Omental fat pad (tissue), 4 donors: Measurements from ENCODE around the gene CYP24A1. TPM values are rescaled to one million over a fixed set of nuclear protein-coding genes. Genes with fewer than 3 reads are reported as not detected.

Experiments
- ATAC-seq: fragments of 150-250 bp; one replicate; pipeline ENCODE4 v1.9.1; 2016; ENCODE audit warnings: mild to moderate bottlenecking, moderate library complexity; ENCODE audit not compliant: low FRiP score
- DNase-seq: peaks from one replicate; pipeline ENCODE4 v3.0.0-alpha.2; 2019; ENCODE audit warnings: low spot score
- CTCF ChIP-seq, 3 donors: fragments of 450-650 bp; IDR thresholded peaks; one replicate each; pipeline ENCODE4 v1.5.1; 2016 to 2017; ENCODE audit warnings: antibody characterized with exemption in 3 of 3, mild to moderate bottlenecking in 3 of 3, moderate library complexity in 2 of 3
- total RNA-seq, 4 donors: library from RNA; depleted of rRNA; stranded (reverse); fragments of >200 nt; gene quantifications; one replicate each; pipeline ENCODE4 v1.1.0, GENCODE V29; 2016

Gene CYP24A1
- total RNA-seq: under 1 TPM in 1 of 4 donors, not detected in 3; 0.12 TPM

DNA sequence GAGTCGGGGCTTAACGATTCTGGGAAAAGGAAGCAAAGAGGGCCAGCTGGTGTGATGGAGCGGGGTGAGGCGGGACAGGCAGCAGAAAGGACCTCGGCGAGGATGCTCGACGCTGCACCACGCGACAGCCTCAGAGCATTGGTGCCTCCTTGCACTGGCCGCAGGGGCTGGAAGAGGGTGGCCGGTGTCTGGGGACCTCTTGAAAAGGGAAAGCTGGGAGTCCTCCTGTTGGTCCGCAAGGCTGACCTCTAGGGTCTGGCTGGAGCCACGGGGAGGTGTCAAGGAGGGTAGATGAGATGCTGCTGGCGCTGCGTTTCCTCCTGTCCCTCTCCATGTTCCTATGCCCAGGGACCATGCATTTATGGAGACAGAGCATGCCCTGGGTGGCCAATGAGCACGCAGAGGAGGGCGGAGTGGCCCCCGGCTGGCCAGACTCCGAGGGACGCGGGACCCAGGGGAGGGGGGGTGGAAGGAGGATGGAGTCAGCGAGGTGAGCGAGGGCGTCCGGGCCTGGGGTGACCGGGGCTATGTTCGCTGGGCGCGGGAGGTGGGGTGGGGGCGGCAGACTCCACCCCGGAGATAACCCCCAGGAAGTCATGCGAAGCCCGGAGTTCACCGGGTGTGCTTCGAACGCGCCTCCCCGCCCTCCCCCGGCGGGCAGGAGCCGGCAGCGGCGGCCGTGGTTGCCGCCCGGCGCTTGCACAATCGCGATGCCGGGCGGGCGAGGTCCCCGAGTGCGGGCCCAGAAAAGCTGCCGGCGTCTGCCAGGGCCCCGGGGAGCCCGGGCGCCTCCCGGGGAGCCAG is at the start of gene CYP24A1:
CYP24A1 (minus strand) TSS at position 334 of the 804 bp plus-strand sequence. CDS start 407 bp downstream, outside the sequence.
- no peak for TF ChIP-seq CTCF (IDR thresholded peaks at IDR 0.05)
- ATAC-seq: peak; percentile 31

GRCh38 chr20:54223285-54223684 is 49.5 kb upstream of the CYP24A1 start:
- no peak for DNase-seq
- no peak for TF ChIP-seq CTCF (IDR thresholded peaks at IDR 0.05)
- no peak for ATAC-seq

More for the DNA sequence above, at the start of gene CYP24A1:
- no peak for DNase-seq

DNA sequence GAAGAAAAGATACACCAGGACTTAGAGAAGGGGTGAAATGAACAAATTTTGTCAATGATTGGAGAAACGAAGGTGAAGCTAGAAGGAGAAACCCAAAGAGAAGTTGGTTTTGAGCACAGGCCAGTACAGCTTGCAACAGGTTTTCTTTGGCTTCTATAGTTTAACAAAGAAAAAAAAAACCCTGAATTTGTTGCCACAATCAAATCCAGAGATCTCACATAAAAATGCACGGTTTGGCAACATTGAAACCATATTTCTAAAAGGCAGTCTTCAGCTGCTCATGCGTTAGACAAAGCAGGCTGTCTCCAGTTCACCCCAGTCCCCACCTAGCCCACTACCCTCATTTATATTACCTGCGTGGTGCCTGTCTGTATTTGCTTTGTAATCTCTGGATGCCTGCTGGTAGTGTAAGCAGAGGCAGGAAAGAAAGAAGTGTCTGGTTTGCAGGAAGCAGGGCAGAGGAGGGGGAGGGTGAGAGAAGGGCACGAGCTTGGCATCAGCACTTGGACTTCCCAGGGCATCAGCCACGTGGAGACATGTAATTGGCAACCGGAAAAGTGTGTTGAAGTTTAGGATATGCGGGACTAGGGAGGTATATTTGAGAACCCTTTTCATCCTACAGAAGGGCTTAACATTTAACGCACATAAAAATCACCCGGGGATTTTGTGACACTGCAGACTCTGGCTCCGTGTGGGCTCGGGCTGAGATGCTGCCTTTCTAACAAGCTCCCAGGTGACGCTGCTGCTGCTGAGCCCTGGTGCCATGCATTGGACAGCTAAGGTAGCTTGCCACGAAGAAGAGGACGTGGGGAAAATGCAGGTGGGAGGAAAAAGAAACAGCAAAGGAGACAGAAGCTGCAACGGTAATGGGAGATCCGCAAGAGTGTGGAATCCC is 48.5 kb upstream of the CYP24A1 start:
- DNase-seq: no peak
- TF ChIP-seq CTCF (IDR thresholded peaks at IDR 0.05): no peak
- no peak for ATAC-seq

- DNase-seq (no peak), ATAC-seq (no peak)
- no peak for TF ChIP-seq CTCF (IDR thresholded peaks at IDR 0.05)
Observed at GRCh38 chr20:54221353-54221752, 47.6 kb upstream of the CYP24A1 start.

DNA sequence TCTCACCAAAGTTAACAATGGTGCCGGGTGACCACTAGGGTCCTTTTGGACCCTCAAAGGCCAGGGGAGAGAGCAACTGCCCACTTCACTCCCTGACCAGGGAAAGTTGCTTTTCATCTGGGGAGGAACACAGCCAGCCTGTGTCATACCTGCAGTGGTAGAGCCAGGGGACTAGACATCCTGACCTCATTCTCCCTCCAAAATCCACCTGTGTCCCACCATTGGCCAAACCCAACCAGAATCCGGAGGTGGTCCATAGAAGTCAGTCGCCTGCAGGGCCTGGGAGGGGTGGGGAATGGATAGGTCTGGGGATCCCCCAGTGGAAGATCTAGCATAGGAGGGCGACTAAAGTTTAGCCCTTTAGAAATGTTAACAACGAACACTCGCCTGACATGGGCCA is 46.9 kb upstream of the CYP24A1 start:
- no peak for ATAC-seq
- no peak for DNase-seq
- no peak for TF ChIP-seq CTCF (IDR thresholded peaks at IDR 0.05)

GRCh38 chr20:54219751-54220426 is 46.1 kb upstream of the CYP24A1 start:
- TF ChIP-seq CTCF (IDR thresholded peaks at IDR 0.05): no peak
- no peak for ATAC-seq
- no peak for DNase-seq
